ENCODE measurements around the gene CLK2. TPM values are rescaled to one million over a fixed set of nuclear protein-coding genes. Genes with fewer than 3 reads are reported as not detected.

CLK2 gene
- total and polyA plus RNA-seq, 2 of the 13 experiments (the other 11 are each of a cell fraction or from before 2014, with no cell fraction given): 20.1 to 73.5 TPM

GRCh38 chr1:155261852-155262673, 11.2 kb downstream of the CLK2 start, which contains the start of gene SCAMP3 (continued):
- TF ChIP-seq PHF21A (CRISPR knock-in tag; IDR thresholded peaks at IDR 0.05) (peak; percentile 70; the same call in 1 of the 2 replicates), FOXM1 (CRISPR knock-in tag; IDR thresholded peaks at IDR 0.05) (no peak), MTA1 (CRISPR knock-in tag; IDR thresholded peaks at IDR 0.05; ENCODE audit: borderline replicate concordance) (no peak), MTF2 (CRISPR knock-in tag; IDR thresholded peaks at IDR 0.05; ENCODE audit: borderline replicate concordance) (no peak), ATF7-NPFF (CRISPR knock-in tag; IDR thresholded peaks at IDR 0.05; ENCODE audit: low read depth) (peak; percentile 86; the same call in 1 of the 2 replicates), ZNF503 (CRISPR knock-in tag; IDR thresholded peaks at IDR 0.05) (peak; percentile 37), ZNF614 (CRISPR knock-in tag; IDR thresholded peaks at IDR 0.05; ENCODE audit: borderline replicate concordance) (peak; percentile 34; the same call in 1 of the 2 replicates)

GRCh38 chr1:155261493-155261851, 11.8 kb downstream of the CLK2 start:
- FAIRE-seq (no peak), ATAC-seq (peak; percentile 9), DNase-seq (ENCODE audit: low spot score) (no peak)
- CTCF ChIA-PET (ENCODE audit: low intra/inter-chr PET ratio, low total read pairs): interaction anchor here (1.1 kb wide), 1 partner anchor 11 kb away, joined by 6 read pairs; no protein-coding TSS in a partner anchor
- peaks cover 15% of the 10 kb centered on the region for H3K79me2 ChIP-seq (ENCODE audit: insufficient read depth, low read length)
- intact Hi-C loops (cut with micrococcal nuclease; ENCODE audit: unreplicated experiment) (no loop called here), in situ Hi-C loops (cut with HindIII; ENCODE audit: extremely low pct_ligation_motif_present, low pct_unique_long_range_greater_than_20kb) (no loop called here)
- peak overlapping the region; percentile 82 for H3K9ac ChIP-seq (ENCODE audit: insufficient read depth, low read depth, low read length)
- peak overlapping the region; percentile 98 for H3K4me2 ChIP-seq (ENCODE audit: low read depth, low read length)
- WGBS (ENCODE audit: low lambda C conversion rate): 3% methylated on average over 6 of the region's 9 CpGs
- POLR2A ChIA-PET: interaction anchor here (1.0 to 4.8 kb wide), 11 partner anchors 10 to 302 kb away, joined by 3 to 69 read pairs (median 3); partner anchors contain the start of genes CLK2 and PKLR
- no peaks in the 10 kb centered on the region; a peak in 1 of 5 replicates for H3K27me3 ChIP-seq (ENCODE audit: control insufficient read depth in 1 of 2, insufficient read depth in 2 of 2, low read length in 2 of 2)
- no peak overlapping the region for H2AFZ ChIP-seq (ENCODE audit: low read length)
- peaks cover 17 to 43% of the 10 kb centered on the region in 2 experiments for H3K36me3 ChIP-seq (replicated peaks in 1 of 2; ENCODE audit: control insufficient read depth in 1 of 2, insufficient read depth in 2 of 2, low read length in 2 of 2)
- H3K4me1 ChIP-seq (ENCODE audit: insufficient read depth, low read length): peaks cover 15% of the 10 kb centered on the region
- BruUV-seq (replicated peaks): no TSS peak
- H4K20me1 ChIP-seq (ENCODE audit: insufficient read depth, low read length): no peaks in the 10 kb centered on the region
- peak overlapping the region; percentile 73 for H3K27ac ChIP-seq (ENCODE audit: extremely low read length, insufficient read depth, low read length)
- H3K4me3 ChIP-seq (replicated peaks in 1 of 3; ENCODE audit: insufficient read depth in 1 of 3, low read depth in 2 of 3, low read length in 3 of 3): peak overlapping the region; percentile 84 to 90 (median 84)
- no peaks in the 10 kb centered on the region for H3K9me3 ChIP-seq (ENCODE audit: low read length)
- no peak for TF ChIP-seq MYNN (CRISPR knock-in tag; IDR thresholded peaks at IDR 0.05; ENCODE audit: low read depth)
- TF ChIP-seq ZNF274 (CRISPR knock-in tag; IDR thresholded peaks at IDR 0.05): 0 out of 2 replicates have a peak, but pooled peaks have one; percentile 0
- no peak for TF ChIP-seq ZC3H4 (CRISPR knock-in tag; IDR thresholded peaks at IDR 0.05; ENCODE audit: borderline replicate concordance)
- TF ChIP-seq GATAD1 (CRISPR knock-in tag; IDR thresholded peaks at IDR 0.05): no peak
- TF ChIP-seq TFE3 (CRISPR knock-in tag; IDR thresholded peaks at IDR 0.05): no peak
- no peak for TF ChIP-seq NFIB (CRISPR knock-in tag; IDR thresholded peaks at IDR 0.05; ENCODE audit: borderline replicate concordance)
- TF ChIP-seq ZMAT3 (CRISPR knock-in tag; conservative IDR thresholded peaks at IDR 0.05): no peak
- TF ChIP-seq ZNF382 (CRISPR knock-in tag; IDR thresholded peaks at IDR 0.05; ENCODE audit: borderline replicate concordance): no peak
- no peak for TF ChIP-seq ZNF501 (CRISPR knock-in tag; IDR thresholded peaks at IDR 0.05)

Data from HepG2 (cell line).